ENCODE results near the gene SLC5A7. TPM values are rescaled to one million over a fixed set of nuclear protein-coding genes. Genes with fewer than 3 reads are reported as not detected.

The SLC5A7 gene
- polyA plus RNA-seq (ENCODE audit: insufficient read length in 3 of 3) = under 1 TPM; 0.43 to 0.76 (median 0.53) TPM
- long read RNA-seq, donor 1 = 0 reads
- long read RNA-seq, donor 2 = 0 reads
- long read RNA-seq, donor 3 = 0 reads
- long read RNA-seq, donor 4 = 0 reads
- long read RNA-seq, donor 5 = 0 reads
- long read RNA-seq, donor 6 = 0 reads
- long read RNA-seq, donor 7 = 0 reads
- long read RNA-seq, donor 8 = 0 reads
- long read RNA-seq, donor 9 = 0 reads
- long read RNA-seq, donor 10 = 0 reads
- long read RNA-seq, donor 11 = 0 reads
- long read RNA-seq, donor 12 = 0 reads
- long read RNA-seq, donor 13 = 0 reads
- long read RNA-seq, donor 14 = 0 reads
- long read RNA-seq, donor 15 = 0 reads
- long read RNA-seq, donor 16 = 0 reads

GRCh38 chr2:107986278-107987217 is at the start of gene SLC5A7:
SLC5A7 (plus strand) TSS chr2:107986524; CDS start chr2:107988156, 1,632 bp downstream.
- no peak for DNase-seq

- DNase-seq = no peak
Measured at GRCh38 chr2:107961395-107961794, 24.9 kb upstream of the SLC5A7 start.

GRCh38 chr2:107964185-107964584 is 22.1 kb upstream of the SLC5A7 start:
- no peak for DNase-seq

- DNase-seq = no peak
Measured at GRCh38 chr2:107984707-107985106, 1.6 kb upstream of the SLC5A7 start.

- no peak for DNase-seq
Measured at GRCh38 chr2:107988108-107988507, 1.8 kb downstream of the SLC5A7 start.

GRCh38 chr2:107989445-107989844 is 3.1 kb downstream of the SLC5A7 start:
- no peak for DNase-seq

GRCh38 chr2:107990718-107991117 is 4.4 kb downstream of the SLC5A7 start:
- no peak for DNase-seq

GRCh38 chr2:107992069-107992468 is 5.7 kb downstream of the SLC5A7 start:
- DNase-seq = no peak

GRCh38 chr2:107999158-107999557 is 12.8 kb downstream of the SLC5A7 start:
- no peak for DNase-seq

- DNase-seq = no peak
Measured at GRCh38 chr2:108010912-108011591, 24.7 kb downstream of the SLC5A7 start.

- no peak for DNase-seq
Measured at GRCh38 chr2:108013305-108013704, 27.0 kb downstream of the SLC5A7 start.

- no peak for DNase-seq
Measured at GRCh38 chr2:108022628-108023027, 36.3 kb downstream of the SLC5A7 start.

GRCh38 chr2:108023776-108024175 is 37.5 kb downstream of the SLC5A7 start:
- DNase-seq = no peak

GRCh38 chr2:108026092-108026794 is 39.9 kb downstream of the SLC5A7 start:
- DNase-seq = no peak

GRCh38 chr2:108029496-108029895 is 43.2 kb downstream of the SLC5A7 start:
- DNase-seq = no peak

- DNase-seq = peak; percentile 5
Measured at GRCh38 chr2:108029912-108030311, 43.6 kb downstream of the SLC5A7 start.

GRCh38 chr2:108031471-108031941 is 45.2 kb downstream of the SLC5A7 start:
- no peak for DNase-seq

GRCh38 chr2:108034843-108035242 is 48.5 kb downstream of the SLC5A7 start:
- DNase-seq = no peak

GRCh38 chr2:108048752-108049151 is 62.4 kb downstream of the SLC5A7 start:
- DNase-seq = no peak

GRCh38 chr2:108058576-108059137 is 72.3 kb downstream of the SLC5A7 start:
- no peak for DNase-seq

GRCh38 chr2:108061439-108062042 is 75.2 kb downstream of the SLC5A7 start:
- no peak for DNase-seq
